Left cardiac atrium (tissue), 2 donors: ENCODE data around the gene FAM20A. TPM values are rescaled to one million over a fixed set of nuclear protein-coding genes. Genes with fewer than 3 reads are reported as not detected.

Experiments used
- total RNA-seq, 2 donors: library from RNA; stranded (reverse); fragmentation: NEBNext Ultra II Directional; extraction: Animal tissue kit (Norgen Biotek cat#: 25700); gene quantifications; one replicate each; pipeline ENCODE4 v1.2.1, GENCODE V29; 2021
- donor health status: DM: no; HTN: yes; CAD: no; lungs with severe emphysema.
- donor health status: DM: yes; HTN: yes; CAD: no.

Gene FAM20A
- total RNA-seq, 2 donors from 2014 or later = 7.9 to 9.0 TPM

Other genes with a start within 250 kb of the FAM20A start
- 10 to 100 TPM; 35.8 to 74.3 TPM for gene WIPI1, start 143.9 kb downstream of the FAM20A start, total RNA-seq
- 100 to 1,000 TPM; 483 to 653 TPM for gene PRKAR1A, start 88.9 kb downstream of the FAM20A start, total RNA-seq